HepG2 (cell line): Measurements from ENCODE around the gene SYAP1. TPM values are rescaled to one million over a fixed set of nuclear protein-coding genes. Genes with fewer than 3 reads are reported as not detected.

Experiments used
- FOXK2 ChIP-seq: fragments of 450-650 bp; IDR thresholded peaks from 2 replicates; pipeline ENCODE4 v1.6.1; 2016
- GATAD1 ChIP-seq: IDR thresholded peaks from 2 replicates; pipeline ENCODE4 v1.6.1; 2016; ENCODE audit warnings: missing genetic modification reagents, missing compliant biosample characterization
- MTF1 ChIP-seq: sonication (generic); formaldehyde crosslinking; IDR thresholded peaks from 2 replicates; pipeline ENCODE4 v1.5.0; 2020; ENCODE audit warnings: missing genetic modification reagents
- MYC ChIP-seq: sonication (generic); formaldehyde crosslinking; IDR thresholded peaks from 2 replicates; pipeline ENCODE4 v1.9.0; 2021; ENCODE audit warnings: missing genetic modification reagents, borderline replicate concordance
- NR2F6 ChIP-seq, 2 experiments: IDR thresholded peaks; 2 replicates each; pipeline ENCODE4 v1.6.1; 2016; ENCODE audit warnings: antibody characterized with exemption in 1 of 2, mild to moderate bottlenecking in 1 of 2
- SP4 ChIP-seq: sonication (generic); formaldehyde crosslinking; IDR thresholded peaks from 2 replicates; pipeline ENCODE4 v1.8.1; 2023; ENCODE audit warnings: mild to moderate bottlenecking, missing genetic modification reagents
- ZNF329 ChIP-seq: sonication (generic); formaldehyde crosslinking; IDR thresholded peaks from 2 replicates; pipeline ENCODE4 v1.9.0; 2021; ENCODE audit warnings: low read depth, mild to moderate bottlenecking, missing genetic modification reagents
- ZSCAN12 ChIP-seq: sonication (generic); formaldehyde crosslinking; IDR thresholded peaks from 2 replicates; pipeline ENCODE4 v1.9.0; 2021; ENCODE audit warnings: mild to moderate bottlenecking, missing genetic modification reagents
- polyA plus RNA-seq, 8 experiments: library from polyadenylated mRNA; depleted of rRNA in 3 of 8; stranded (reverse) in 7 of 8; unstranded in 1 of 8; fragments of >200 nt; fragmentation: Illumina TruSeq in 4 of 8; extraction: Trizol in 4 of 8; gene quantifications; 2 replicates each; pipeline versions ENCODE4 v1.2.1 to v1.2.3, GENCODE V29; 2011 to 2016; ENCODE audit warnings: low read depth in 4 of 8, missing spikeins in 1 of 8, mixed read lengths in 1 of 8; ENCODE audit not compliant: insufficient read depth in 1 of 8
- total RNA-seq, 5 experiments: library from RNA; depleted of rRNA; stranded (reverse); fragments of >200 nt; fragmentation: Illumina TruSeq; extraction: Trizol; gene quantifications; 2 replicates each; pipeline ENCODE4 v1.2.3, GENCODE V29; 2016; ENCODE audit warnings: low read depth in 1 of 5
- TF ChIP-seq, protein P1 (sequence below): sonication (generic); formaldehyde crosslinking; IDR thresholded peaks from 2 replicates; pipeline ENCODE4 v1.4.0; 2020; ENCODE audit warnings: missing genetic modification reagents
- TF ChIP-seq, protein P2 (sequence below): sonication (generic); formaldehyde crosslinking; IDR thresholded peaks from 2 replicates; pipeline ENCODE4 v1.5.0; 2020; ENCODE audit warnings: mild to moderate bottlenecking, missing genetic modification reagents, borderline replicate concordance
- TF ChIP-seq, protein P3 (sequence below): sonication (generic); formaldehyde crosslinking; IDR thresholded peaks from 2 replicates; pipeline ENCODE4 v1.5.0; 2020; ENCODE audit warnings: mild to moderate bottlenecking, missing genetic modification reagents
- TF ChIP-seq, protein P4 (sequence below), 2 experiments: IDR thresholded peaks; 2 replicates each; pipeline ENCODE4 v1.6.1; 2011 to 2012; ENCODE audit warnings: low read length in 2 of 2, borderline replicate concordance in 1 of 2, low read depth in 1 of 2, mild to moderate bottlenecking in 1 of 2, moderate library complexity in 1 of 2
- TF ChIP-seq, protein P5 (sequence below): sonication (generic); formaldehyde crosslinking; IDR thresholded peaks from 2 replicates; pipeline ENCODE4 v1.8.0; 2022; ENCODE audit warnings: mild to moderate bottlenecking, missing genetic modification reagents
- TF ChIP-seq, protein P6 (sequence below): fragments of 450-650 bp; IDR thresholded peaks from 2 replicates; pipeline ENCODE4 v1.6.1; 2016

Gene SYAP1
- total and polyA plus RNA-seq, 2 of the 13 experiments (the other 11 are each of a cell fraction or from before 2014, with no cell fraction given): 4.9 to 18.5 TPM

- TF ChIP-seq, protein P1, sequence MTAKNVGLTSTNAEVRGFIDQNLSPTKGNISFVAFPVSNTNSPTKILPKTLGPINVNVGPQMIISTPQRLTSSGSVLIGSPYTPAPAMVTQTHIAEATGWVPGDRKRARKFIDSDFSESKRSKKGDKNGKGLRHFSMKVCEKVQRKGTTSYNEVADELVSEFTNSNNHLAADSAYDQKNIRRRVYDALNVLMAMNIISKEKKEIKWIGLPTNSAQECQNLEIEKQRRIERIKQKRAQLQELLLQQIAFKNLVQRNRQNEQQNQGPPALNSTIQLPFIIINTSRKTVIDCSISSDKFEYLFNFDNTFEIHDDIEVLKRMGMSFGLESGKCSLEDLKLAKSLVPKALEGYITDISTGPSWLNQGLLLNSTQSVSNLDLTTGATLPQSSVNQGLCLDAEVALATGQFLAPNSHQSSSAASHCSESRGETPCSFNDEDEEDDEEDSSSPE: peak; percentile 41; the same call in 1 of the 2 replicates
- TF ChIP-seq, protein P2, sequence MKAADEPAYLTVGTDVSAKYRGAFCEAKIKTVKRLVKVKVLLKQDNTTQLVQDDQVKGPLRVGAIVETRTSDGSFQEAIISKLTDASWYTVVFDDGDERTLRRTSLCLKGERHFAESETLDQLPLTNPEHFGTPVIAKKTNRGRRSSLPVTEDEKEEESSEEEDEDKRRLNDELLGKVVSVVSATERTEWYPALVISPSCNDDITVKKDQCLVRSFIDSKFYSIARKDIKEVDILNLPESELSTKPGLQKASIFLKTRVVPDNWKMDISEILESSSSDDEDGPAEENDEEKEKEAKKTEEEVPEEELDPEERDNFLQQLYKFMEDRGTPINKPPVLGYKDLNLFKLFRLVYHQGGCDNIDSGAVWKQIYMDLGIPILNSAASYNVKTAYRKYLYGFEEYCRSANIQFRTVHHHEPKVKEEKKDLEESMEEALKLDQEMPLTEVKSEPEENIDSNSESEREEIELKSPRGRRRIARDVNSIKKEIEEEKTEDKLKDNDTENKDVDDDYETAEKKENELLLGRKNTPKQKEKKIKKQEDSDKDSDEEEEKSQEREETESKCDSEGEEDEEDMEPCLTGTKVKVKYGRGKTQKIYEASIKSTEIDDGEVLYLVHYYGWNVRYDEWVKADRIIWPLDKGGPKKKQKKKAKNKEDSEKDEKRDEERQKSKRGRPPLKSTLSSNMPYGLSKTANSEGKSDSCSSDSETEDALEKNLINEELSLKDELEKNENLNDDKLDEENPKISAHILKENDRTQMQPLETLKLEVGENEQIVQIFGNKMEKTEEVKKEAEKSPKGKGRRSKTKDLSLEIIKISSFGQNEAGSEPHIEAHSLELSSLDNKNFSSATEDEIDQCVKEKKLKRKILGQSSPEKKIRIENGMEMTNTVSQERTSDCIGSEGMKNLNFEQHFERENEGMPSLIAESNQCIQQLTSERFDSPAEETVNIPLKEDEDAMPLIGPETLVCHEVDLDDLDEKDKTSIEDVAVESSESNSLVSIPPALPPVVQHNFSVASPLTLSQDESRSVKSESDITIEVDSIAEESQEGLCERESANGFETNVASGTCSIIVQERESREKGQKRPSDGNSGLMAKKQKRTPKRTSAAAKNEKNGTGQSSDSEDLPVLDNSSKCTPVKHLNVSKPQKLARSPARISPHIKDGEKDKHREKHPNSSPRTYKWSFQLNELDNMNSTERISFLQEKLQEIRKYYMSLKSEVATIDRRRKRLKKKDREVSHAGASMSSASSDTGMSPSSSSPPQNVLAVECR (CRISPR knock-in tag): peak; percentile 61; the same call in 1 of the 2 replicates
- TF ChIP-seq NR2F6 (IDR thresholded peaks at IDR 0.05) (no peak), NR2F6 (CRISPR knock-in tag; IDR thresholded peaks at IDR 0.05) (no peak), SP4 (CRISPR knock-in tag) (peak; percentile 61; the same call in 1 of the 2 replicates), MTF1 (CRISPR knock-in tag) (no peak), ZSCAN12 (CRISPR knock-in tag) (no peak), FOXK2 (0 out of 2 replicates have a peak, but pooled peaks have one; percentile 34), GATAD1 (CRISPR knock-in tag) (peak; percentile 79), ZNF329 (CRISPR knock-in tag) (no peak), MYC (peak; percentile 69; the same call in 1 of the 2 replicates)
- TF ChIP-seq, protein P3, sequence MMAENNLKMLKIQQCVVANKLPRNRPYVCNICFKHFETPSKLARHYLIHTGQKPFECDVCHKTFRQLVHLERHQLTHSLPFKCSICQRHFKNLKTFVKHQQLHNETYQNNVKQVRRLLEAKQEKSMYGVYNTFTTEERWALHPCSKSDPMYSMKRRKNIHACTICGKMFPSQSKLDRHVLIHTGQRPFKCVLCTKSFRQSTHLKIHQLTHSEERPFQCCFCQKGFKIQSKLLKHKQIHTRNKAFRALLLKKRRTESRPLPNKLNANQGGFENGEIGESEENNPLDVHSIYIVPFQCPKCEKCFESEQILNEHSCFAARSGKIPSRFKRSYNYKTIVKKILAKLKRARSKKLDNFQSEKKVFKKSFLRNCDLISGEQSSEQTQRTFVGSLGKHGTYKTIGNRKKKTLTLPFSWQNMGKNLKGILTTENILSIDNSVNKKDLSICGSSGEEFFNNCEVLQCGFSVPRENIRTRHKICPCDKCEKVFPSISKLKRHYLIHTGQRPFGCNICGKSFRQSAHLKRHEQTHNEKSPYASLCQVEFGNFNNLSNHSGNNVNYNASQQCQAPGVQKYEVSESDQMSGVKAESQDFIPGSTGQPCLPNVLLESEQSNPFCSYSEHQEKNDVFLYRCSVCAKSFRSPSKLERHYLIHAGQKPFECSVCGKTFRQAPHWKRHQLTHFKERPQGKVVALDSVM: peak; percentile 28; the same call in 1 of the 2 replicates
- TF ChIP-seq, protein P4, sequence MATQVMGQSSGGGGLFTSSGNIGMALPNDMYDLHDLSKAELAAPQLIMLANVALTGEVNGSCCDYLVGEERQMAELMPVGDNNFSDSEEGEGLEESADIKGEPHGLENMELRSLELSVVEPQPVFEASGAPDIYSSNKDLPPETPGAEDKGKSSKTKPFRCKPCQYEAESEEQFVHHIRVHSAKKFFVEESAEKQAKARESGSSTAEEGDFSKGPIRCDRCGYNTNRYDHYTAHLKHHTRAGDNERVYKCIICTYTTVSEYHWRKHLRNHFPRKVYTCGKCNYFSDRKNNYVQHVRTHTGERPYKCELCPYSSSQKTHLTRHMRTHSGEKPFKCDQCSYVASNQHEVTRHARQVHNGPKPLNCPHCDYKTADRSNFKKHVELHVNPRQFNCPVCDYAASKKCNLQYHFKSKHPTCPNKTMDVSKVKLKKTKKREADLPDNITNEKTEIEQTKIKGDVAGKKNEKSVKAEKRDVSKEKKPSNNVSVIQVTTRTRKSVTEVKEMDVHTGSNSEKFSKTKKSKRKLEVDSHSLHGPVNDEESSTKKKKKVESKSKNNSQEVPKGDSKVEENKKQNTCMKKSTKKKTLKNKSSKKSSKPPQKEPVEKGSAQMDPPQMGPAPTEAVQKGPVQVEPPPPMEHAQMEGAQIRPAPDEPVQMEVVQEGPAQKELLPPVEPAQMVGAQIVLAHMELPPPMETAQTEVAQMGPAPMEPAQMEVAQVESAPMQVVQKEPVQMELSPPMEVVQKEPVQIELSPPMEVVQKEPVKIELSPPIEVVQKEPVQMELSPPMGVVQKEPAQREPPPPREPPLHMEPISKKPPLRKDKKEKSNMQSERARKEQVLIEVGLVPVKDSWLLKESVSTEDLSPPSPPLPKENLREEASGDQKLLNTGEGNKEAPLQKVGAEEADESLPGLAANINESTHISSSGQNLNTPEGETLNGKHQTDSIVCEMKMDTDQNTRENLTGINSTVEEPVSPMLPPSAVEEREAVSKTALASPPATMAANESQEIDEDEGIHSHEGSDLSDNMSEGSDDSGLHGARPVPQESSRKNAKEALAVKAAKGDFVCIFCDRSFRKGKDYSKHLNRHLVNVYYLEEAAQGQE (IDR thresholded peaks at IDR 0.05; ENCODE audit: borderline replicate concordance in 1 of 2, low read depth in 1 of 2, low read length in 2 of 2): peak in 1 of 2 experiments; percentile 10; a peak in 1 of 4 replicates
- TF ChIP-seq, protein P5, sequence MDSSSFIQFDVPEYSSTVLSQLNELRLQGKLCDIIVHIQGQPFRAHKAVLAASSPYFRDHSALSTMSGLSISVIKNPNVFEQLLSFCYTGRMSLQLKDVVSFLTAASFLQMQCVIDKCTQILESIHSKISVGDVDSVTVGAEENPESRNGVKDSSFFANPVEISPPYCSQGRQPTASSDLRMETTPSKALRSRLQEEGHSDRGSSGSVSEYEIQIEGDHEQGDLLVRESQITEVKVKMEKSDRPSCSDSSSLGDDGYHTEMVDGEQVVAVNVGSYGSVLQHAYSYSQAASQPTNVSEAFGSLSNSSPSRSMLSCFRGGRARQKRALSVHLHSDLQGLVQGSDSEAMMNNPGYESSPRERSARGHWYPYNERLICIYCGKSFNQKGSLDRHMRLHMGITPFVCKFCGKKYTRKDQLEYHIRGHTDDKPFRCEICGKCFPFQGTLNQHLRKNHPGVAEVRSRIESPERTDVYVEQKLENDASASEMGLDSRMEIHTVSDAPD (CRISPR knock-in tag): no peak
- TF ChIP-seq, protein P6, sequence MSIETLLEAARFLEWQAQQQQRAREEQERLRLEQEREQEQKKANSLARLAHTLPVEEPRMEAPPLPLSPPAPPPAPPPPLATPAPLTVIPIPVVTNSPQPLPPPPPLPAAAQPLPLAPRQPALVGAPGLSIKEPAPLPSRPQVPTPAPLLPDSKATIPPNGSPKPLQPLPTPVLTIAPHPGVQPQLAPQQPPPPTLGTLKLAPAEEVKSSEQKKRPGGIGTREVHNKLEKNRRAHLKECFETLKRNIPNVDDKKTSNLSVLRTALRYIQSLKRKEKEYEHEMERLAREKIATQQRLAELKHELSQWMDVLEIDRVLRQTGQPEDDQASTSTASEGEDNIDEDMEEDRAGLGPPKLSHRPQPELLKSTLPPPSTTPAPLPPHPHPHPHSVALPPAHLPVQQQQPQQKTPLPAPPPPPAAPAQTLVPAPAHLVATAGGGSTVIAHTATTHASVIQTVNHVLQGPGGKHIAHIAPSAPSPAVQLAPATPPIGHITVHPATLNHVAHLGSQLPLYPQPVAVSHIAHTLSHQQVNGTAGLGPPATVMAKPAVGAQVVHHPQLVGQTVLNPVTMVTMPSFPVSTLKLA: peak; percentile 60
These were observed 66.9 kb downstream of the SYAP1 start, which contains the start of gene TXLNG (continued) for GRCh38 chrX:16786139-16786790.
